HG03039 (cell line): Measurements from ENCODE around the gene FOXE3.

Source experiments
- ATAC-seq: cut with Tn5 transposase; IDR thresholded peaks from one replicate; pipeline ENCODE4 v1.9.1; 2021; ENCODE audit warnings: mild to moderate bottlenecking, moderate library complexity; ENCODE audit not compliant: unreplicated experiment

The FOXE3 gene

GRCh38 chr1:47433477-47434050 is 17.5 kb downstream of the FOXE3 start:
- no peak for ATAC-seq

GRCh38 chr1:47434051-47434842 is 18.2 kb downstream of the FOXE3 start:
- ATAC-seq, result no peak

GRCh38 chr1:47435506-47436303 is 19.6 kb downstream of the FOXE3 start:
- no peak for ATAC-seq

GRCh38 chr1:47436304-47436978 is 20.4 kb downstream of the FOXE3 start:
- ATAC-seq, result peak; percentile 32

- peak; percentile 6 for ATAC-seq
Observed at GRCh38 chr1:47436979-47437446, 20.9 kb downstream of the FOXE3 start.

- peak; percentile 80 for ATAC-seq
Observed at GRCh38 chr1:47437447-47438164, 21.5 kb downstream of the FOXE3 start, which contains the start of gene FOXD2. TSS of gene FOXD2 (plus strand) at chr1:47438044. CDS start at chr1:47438136, 92 bp downstream.

- no peak for ATAC-seq
Observed at GRCh38 chr1:47438165-47439016, 22.3 kb downstream of the FOXE3 start.

- ATAC-seq, result no peak
Observed at GRCh38 chr1:47439017-47439818, 23.1 kb downstream of the FOXE3 start.

- no peak for ATAC-seq
Observed at GRCh38 chr1:47439819-47440598, 23.9 kb downstream of the FOXE3 start.

GRCh38 chr1:47440599-47441081 is 24.6 kb downstream of the FOXE3 start:
- ATAC-seq, result no peak

- ATAC-seq, result no peak
Observed at GRCh38 chr1:47441450-47442106, 25.5 kb downstream of the FOXE3 start.

- no peak for ATAC-seq
Observed at GRCh38 chr1:47442202-47442601, 26.1 kb downstream of the FOXE3 start.

GRCh38 chr1:47442842-47443529 is 26.9 kb downstream of the FOXE3 start:
- ATAC-seq, result no peak

- ATAC-seq, result no peak
Observed at GRCh38 chr1:47443530-47444296, 27.6 kb downstream of the FOXE3 start.

GRCh38 chr1:47444297-47444561 is 28.1 kb downstream of the FOXE3 start:
- no peak for ATAC-seq
